GM12872 (cell line): ENCODE measurements around the gene PEX5L.

Experiments
- TF ChIP-seq, protein P1 (sequence below): IDR thresholded peaks from 3 replicates; pipeline ENCODE4 v1.5.1; 2011; ENCODE audit warnings: low read depth, mild to moderate bottlenecking, low read length, moderate library complexity; ENCODE audit not compliant: insufficient read depth

PEX5L gene

DNA sequence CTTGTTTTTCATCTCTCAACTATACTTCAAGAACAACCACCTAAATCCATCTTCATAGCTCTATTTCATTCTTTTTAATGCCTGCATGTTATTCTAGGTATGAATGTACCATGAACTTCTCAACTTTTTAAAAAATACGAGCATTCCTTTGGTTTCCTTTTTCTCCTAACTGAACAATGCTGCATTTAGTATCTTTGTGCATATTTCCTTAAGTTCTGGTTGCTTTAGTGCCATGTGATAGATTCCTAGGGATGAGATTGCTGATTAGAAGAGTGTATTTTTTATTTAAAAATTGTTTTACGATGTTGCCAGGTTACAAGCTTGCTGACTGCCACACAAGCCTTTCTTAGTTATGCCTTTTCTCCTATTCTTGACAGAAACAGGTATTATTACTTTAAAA is 34.7 kb downstream of the PEX5L start:
- TF ChIP-seq, protein P1, sequence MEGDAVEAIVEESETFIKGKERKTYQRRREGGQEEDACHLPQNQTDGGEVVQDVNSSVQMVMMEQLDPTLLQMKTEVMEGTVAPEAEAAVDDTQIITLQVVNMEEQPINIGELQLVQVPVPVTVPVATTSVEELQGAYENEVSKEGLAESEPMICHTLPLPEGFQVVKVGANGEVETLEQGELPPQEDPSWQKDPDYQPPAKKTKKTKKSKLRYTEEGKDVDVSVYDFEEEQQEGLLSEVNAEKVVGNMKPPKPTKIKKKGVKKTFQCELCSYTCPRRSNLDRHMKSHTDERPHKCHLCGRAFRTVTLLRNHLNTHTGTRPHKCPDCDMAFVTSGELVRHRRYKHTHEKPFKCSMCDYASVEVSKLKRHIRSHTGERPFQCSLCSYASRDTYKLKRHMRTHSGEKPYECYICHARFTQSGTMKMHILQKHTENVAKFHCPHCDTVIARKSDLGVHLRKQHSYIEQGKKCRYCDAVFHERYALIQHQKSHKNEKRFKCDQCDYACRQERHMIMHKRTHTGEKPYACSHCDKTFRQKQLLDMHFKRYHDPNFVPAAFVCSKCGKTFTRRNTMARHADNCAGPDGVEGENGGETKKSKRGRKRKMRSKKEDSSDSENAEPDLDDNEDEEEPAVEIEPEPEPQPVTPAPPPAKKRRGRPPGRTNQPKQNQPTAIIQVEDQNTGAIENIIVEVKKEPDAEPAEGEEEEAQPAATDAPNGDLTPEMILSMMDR = no peak

DNA sequence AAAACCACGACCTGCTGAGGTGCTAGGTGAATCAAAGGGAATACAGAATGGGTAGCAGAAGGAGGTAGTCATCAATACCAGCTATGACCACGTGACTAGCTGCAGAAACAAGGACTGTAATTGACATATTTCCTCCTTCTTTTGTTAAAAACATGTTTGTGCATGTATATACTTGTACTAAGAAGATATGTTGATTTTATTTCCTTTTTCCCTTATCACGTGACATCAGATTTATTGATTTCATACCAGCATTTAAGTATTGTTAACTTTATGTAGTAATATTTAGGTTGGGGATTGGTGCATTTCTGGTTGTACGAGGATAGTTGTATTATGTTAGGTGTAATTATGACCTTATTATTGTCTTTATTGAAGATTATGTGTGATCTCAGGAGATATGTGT is 36.2 kb downstream of the PEX5L start:
- TF ChIP-seq, protein P1 = no peak

DNA sequence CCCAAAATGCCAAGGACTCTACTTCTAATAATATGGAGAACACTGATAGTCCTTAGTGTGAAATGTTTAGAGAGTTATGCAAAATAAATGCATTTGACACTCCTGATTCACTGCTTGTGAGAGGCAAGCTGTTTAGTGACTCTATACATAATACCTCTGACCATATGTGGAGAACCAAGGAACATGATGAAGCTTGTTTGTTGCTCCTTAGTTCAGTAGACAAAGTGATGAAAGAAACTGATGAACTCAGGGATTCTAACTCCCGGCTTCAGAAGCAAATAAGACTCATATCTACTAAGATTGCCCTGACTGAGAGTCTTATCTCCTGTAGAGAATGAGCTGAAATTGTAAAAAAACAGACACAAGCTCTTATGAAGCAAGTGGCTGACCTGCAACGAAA is 41.3 kb downstream of the PEX5L start:
- TF ChIP-seq, protein P1 = no peak

DNA sequence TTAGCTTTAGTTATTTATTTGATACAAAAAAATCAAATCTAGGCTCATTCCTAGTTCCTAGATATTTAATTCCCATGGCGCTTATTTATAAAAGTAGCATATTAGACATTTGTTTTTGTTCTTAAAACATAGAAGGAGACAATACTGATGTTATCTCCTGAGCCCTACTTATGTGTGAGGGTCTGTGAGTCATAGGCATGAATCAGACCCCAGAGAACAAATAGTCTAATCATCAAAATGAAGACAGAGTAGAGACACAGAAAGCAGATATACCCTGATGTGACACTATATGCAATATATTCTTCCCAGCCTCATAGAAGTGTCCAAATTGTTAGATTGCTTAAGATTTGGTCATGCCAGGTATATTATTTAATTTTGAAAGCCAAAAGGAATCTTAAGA is 44.9 kb downstream of the PEX5L start:
- TF ChIP-seq, protein P1 = no peak

DNA sequence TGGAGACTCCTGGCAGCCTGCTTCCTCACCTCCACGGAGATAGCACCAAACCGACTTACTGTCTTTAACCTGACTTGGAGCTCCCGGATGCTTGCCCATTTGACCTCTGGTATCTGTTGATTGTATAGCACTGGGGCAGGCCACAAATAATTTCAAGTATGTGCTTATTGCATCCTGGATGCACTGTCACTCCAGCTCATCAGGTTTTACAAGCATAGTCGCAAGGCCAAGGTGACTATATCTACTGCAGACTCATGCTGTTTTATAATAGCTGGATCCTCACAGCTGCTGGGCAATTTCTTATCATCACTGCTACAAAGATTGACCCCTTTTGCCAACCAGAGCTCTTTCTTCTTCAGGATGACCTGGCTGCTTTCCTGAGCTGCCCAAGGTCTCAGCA is 45.6 kb downstream of the PEX5L start:
- TF ChIP-seq, protein P1 = no peak

DNA sequence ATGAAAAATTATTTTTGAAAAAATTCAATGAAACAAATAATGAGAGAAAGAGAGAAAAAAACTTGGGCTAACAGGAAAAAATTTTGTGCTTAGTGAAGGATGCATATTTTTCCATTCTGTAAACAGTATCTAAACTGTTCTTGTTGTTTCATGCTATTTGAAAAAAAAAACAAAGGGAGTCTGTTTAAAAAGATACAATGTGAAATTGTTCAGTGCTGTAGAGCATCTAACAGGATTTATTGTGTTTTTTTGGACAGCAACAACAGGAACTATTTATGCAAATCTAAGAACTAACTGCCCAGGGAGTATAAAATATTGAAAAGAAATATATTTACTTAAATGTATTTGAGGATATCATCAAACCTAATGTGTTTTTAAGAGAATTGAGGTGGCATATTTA is 55.1 kb downstream of the PEX5L start:
- TF ChIP-seq, protein P1 = no peak

DNA sequence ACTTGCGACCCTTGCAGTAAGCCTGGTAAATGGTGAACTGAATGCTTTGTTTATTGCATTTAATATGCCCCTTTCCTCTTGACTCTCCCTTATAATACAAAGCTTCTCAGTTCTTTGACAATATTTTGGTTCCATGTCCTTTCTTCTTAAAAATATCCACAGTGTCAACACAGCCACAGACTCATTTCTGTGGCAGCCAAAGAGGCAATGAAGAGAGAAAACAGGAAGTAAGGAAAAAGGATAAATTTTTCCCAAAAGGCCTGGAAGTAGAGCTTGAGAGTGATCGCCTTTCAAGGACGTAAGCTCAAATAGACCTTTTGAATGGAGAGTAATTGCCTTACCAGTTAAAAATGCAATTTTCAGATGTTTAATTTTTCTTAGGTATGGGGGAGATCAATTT is 59.4 kb downstream of the PEX5L start:
- TF ChIP-seq, protein P1 = no peak

DNA sequence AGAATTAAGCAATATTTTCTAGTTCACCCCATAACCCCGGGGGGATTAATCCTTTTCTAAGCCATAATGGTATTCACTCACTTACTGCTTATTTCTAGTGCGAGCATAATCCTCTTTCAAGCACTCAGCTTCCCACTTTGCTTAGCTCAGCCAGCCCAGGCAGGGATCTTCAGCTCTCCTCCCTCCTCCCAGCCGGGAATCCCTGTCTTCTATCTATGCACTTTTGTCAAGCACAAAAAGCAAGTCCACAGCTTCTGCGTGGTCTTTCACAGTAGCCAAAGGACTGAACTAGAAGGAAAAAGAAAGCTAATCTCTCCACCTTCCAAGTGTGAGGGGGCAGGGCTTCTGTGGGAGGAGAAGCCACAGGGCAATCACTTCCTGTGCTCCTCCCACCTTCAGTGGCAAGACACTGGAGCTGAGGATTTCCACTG is 62.8 kb downstream of the PEX5L start:
- TF ChIP-seq, protein P1 = no peak
